Hepatocyte (in vitro differentiated cells): ENCODE data around the gene SLC4A3. TPM values are rescaled to one million over a fixed set of nuclear protein-coding genes. Genes with fewer than 3 reads are reported as not detected.
A peak's percentile ranks its signal among the peaks of the same experiment; 100 is the strongest.

Source experiments
- DNase-seq: peaks from one replicate; pipeline ENCODE4 v3.0.0-alpha.2; 2016; ENCODE audit warnings: low spot score
- H2AFZ ChIP-seq: fragments of 200-600 bp; sonication (generic); 2 replicates; pipeline ENCODE4 v1.6.0; 2016; ENCODE audit warnings: antibody characterized with exemption, mild to moderate bottlenecking
- H3K27ac ChIP-seq: fragments of 200-600 bp; sonication (generic); 2 replicates; pipeline ENCODE4 v1.5.1; 2016; ENCODE audit warnings: mild to moderate bottlenecking
- H3K27me3 ChIP-seq: fragments of 200-600 bp; sonication (generic); 2 replicates; pipeline ENCODE4 v1.6.1; 2016
- H3K36me3 ChIP-seq: fragments of 200-600 bp; sonication (generic); replicated peaks from 2 replicates; pipeline ENCODE4 v1.5.1; 2016; ENCODE audit warnings: low read depth; ENCODE audit not compliant: insufficient read depth
- H3K4me1 ChIP-seq: fragments of 200-600 bp; sonication (generic); 2 replicates; pipeline ENCODE4 v1.5.1; 2016; ENCODE audit warnings: mild to moderate bottlenecking, moderate library complexity; ENCODE audit not compliant: insufficient read depth
- H3K4me2 ChIP-seq: fragments of 200-600 bp; sonication (generic); 2 replicates; pipeline ENCODE4 v1.6.0; 2016
- H3K4me3 ChIP-seq: fragments of 200-600 bp; sonication (generic); 2 replicates; pipeline ENCODE4 v1.5.1; 2016; ENCODE audit warnings: mild to moderate bottlenecking
- H3K79me2 ChIP-seq: fragments of 200-600 bp; sonication (generic); 2 replicates; pipeline ENCODE4 v1.6.0; 2017; ENCODE audit warnings: mild to moderate bottlenecking
- H3K9me2 ChIP-seq: fragments of 200-600 bp; sonication (generic); replicated peaks from 2 replicates; pipeline ENCODE4 v1.6.0; 2017; ENCODE audit warnings: mild to moderate bottlenecking; ENCODE audit not compliant: insufficient read depth
- H3K9me3 ChIP-seq: fragments of 200-600 bp; sonication (generic); 2 replicates; pipeline ENCODE4 v1.5.1; 2016; ENCODE audit warnings: low read depth, mild to moderate bottlenecking
- H4K20me1 ChIP-seq: fragments of 200-600 bp; sonication (generic); 2 replicates; pipeline ENCODE4 v1.6.0; 2016; ENCODE audit warnings: mild to moderate bottlenecking; ENCODE audit not compliant: insufficient read depth, poor library complexity, severe bottlenecking
- EZH2 ChIP-seq: fragments of 200-600 bp; sonication (generic); IDR thresholded peaks from 2 replicates; pipeline ENCODE4 v1.6.1; 2016; ENCODE audit warnings: antibody characterized with exemption, mild to moderate bottlenecking, borderline replicate concordance
- EZH2phosphoT487 ChIP-seq: fragments of 200-600 bp; sonication (generic); IDR thresholded peaks from one replicate; pipeline ENCODE4 v1.6.1; 2018; ENCODE audit warnings: antibody characterized with exemption, mild to moderate bottlenecking, low read depth, moderate library complexity; ENCODE audit not compliant: unreplicated experiment, severe bottlenecking
- WGBS: methylation state at CpG from one replicate; pipeline ENCODE4 v1.1.6; 2016; ENCODE audit warnings: low lambda C conversion rate; ENCODE audit errors: missing lambda C conversion rate; 5-methylcytosine and 5-hydroxymethylcytosine counted together
- polyA plus RNA-seq: library from polyadenylated mRNA; unstranded; fragments of >200 nt; fragmentation: Nextera tagmentation; extraction: Ambion mirVana; gene quantifications from 2 replicates; pipeline ENCODE4 v1.2.1, GENCODE V29; 2016
- total RNA-seq: library from RNA; depleted of rRNA; stranded (reverse); fragments of >200 nt; gene quantifications from 2 replicates; pipeline ENCODE4 v1.2.3, GENCODE V29; 2014
- TF ChIP-seq, protein P1 (sequence below): fragments of 200-600 bp; sonication (generic); IDR thresholded peaks from 2 replicates; pipeline ENCODE4 v1.5.1; 2016; ENCODE audit warnings: antibody characterized with exemption, mild to moderate bottlenecking; ENCODE audit not compliant: poor library complexity

The SLC4A3 gene
- total and polyA plus RNA-seq, 2 experiments from 2014 or later, result 3.0 to 8.1 TPM

DNA sequence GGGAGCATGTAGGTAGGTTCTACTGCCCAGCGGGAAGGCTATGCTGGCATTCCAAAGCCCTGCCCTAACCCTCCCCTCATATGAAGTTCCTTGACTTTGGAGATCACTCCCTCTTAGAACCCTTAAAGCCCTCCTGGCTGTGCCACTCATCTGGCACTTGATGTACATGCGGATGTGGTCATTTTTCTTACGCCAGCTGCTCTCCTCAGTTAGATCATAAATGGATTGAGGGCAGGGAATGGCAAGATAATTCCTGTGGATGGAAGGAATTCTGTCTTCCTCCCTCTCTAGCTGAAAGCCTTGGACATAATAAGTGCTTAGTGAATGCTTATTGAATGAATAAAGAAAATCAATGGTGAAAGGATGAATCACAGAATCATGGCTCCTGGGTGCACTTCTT is 51.6 kb downstream of the SLC4A3 start:
- no peaks in the 10 kb centered on the region for H3K9me3 ChIP-seq
- H3K4me2 ChIP-seq, result no peak overlapping the region
- no peak overlapping the region for H3K4me3 ChIP-seq
- H3K27me3 ChIP-seq, result no peaks in the 10 kb centered on the region
- no peaks in the 10 kb centered on the region for H3K9me2 ChIP-seq
- no peaks in the 10 kb centered on the region for H3K4me1 ChIP-seq
- no peak overlapping the region for H3K27ac ChIP-seq
- H2AFZ ChIP-seq, result no peak overlapping the region
- no peaks in the 10 kb centered on the region for H3K36me3 ChIP-seq
- WGBS, result 85% methylated on average over 3 of the region's 3 CpGs
- no peak for DNase-seq
- no peaks in the 10 kb centered on the region for H3K79me2 ChIP-seq
- TF ChIP-seq, protein P1, sequence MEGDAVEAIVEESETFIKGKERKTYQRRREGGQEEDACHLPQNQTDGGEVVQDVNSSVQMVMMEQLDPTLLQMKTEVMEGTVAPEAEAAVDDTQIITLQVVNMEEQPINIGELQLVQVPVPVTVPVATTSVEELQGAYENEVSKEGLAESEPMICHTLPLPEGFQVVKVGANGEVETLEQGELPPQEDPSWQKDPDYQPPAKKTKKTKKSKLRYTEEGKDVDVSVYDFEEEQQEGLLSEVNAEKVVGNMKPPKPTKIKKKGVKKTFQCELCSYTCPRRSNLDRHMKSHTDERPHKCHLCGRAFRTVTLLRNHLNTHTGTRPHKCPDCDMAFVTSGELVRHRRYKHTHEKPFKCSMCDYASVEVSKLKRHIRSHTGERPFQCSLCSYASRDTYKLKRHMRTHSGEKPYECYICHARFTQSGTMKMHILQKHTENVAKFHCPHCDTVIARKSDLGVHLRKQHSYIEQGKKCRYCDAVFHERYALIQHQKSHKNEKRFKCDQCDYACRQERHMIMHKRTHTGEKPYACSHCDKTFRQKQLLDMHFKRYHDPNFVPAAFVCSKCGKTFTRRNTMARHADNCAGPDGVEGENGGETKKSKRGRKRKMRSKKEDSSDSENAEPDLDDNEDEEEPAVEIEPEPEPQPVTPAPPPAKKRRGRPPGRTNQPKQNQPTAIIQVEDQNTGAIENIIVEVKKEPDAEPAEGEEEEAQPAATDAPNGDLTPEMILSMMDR, result no peak
- TF ChIP-seq EZH2phosphoT487 (no peak), EZH2 (no peak)
- no peaks in the 10 kb centered on the region for H4K20me1 ChIP-seq

DNA sequence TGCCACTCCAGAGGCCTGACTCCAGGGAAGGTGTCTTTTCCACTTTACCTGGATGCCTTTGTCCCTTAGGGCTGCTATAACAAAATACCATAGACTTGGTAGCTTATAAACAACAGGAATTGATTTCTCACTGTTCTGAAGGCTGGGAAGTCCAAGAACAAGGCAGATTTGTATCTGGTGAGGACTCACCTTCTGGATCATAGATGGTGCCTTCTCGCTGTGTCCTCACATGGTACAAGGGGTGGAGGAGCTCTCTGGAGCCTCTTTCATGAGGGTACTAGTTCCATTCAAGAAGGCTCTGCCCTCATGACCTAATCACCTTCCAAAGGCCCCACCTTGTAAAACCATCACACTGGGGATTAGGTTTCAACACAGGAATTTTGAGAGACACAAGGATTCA is 52.1 kb downstream of the SLC4A3 start:
- 100% methylated on average over 1 of the region's 1 CpG for WGBS
- no peaks in the 10 kb centered on the region for H3K36me3 ChIP-seq
- no peak overlapping the region for H2AFZ ChIP-seq
- no peak overlapping the region for H3K4me2 ChIP-seq
- H3K27me3 ChIP-seq, result no peaks in the 10 kb centered on the region
- no peaks in the 10 kb centered on the region for H3K9me3 ChIP-seq
- no peak overlapping the region for H3K4me3 ChIP-seq
- H3K4me1 ChIP-seq, result no peaks in the 10 kb centered on the region
- no peaks in the 10 kb centered on the region for H3K9me2 ChIP-seq
- no peak for TF ChIP-seq EZH2phosphoT487
- no peak for TF ChIP-seq EZH2
- TF ChIP-seq, protein P1, result no peak
- no peak overlapping the region for H3K27ac ChIP-seq
- no peaks in the 10 kb centered on the region for H3K79me2 ChIP-seq
- H4K20me1 ChIP-seq, result no peaks in the 10 kb centered on the region
- DNase-seq, result no peak

DNA sequence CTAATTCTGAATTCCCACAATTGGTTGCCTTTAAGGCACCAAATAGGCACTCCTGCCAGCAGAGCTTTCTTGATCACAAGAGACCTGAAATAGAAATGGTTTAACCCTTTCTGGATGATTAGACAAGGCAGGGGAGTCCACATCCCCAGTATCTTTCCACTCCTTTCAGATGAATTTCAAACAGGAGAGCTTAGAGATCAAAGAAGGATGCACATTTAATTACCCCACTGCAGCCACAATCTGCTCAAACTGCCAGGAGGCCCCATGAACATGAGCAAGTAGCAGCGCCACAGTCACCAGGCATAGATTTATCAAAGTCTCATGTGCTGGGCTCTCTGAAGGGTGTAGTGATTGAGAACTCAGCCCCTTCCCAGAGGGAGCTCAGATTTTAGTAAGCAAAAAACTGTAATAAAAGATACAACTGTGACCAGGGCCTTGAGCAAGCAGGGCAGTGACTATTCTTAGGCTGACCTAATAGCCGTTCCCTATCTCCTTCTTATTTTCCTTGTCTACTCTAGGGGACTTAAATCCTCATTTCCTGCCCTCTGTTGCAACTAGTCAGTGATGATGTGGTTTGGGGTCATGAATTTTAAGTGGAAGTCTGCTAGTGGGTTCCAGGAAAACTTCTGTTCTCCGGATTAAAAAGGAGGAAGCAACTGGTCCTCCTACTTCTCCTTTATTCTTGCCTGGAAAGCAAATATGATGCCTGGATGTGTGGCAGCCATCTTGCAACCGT is 53.7 kb downstream of the SLC4A3 start:
- Histone ChIP-seq H3K27ac (peak overlapping the region; percentile 86), H3K36me3 (no peaks in the 10 kb centered on the region), H4K20me1 (no peaks in the 10 kb centered on the region), H3K4me3 (no peak overlapping the region), H3K4me1 (no peaks in the 10 kb centered on the region), H3K4me2 (no peak overlapping the region), H3K9me2 (no peaks in the 10 kb centered on the region), H2AFZ (no peak overlapping the region), H3K9me3 (no peaks in the 10 kb centered on the region), H3K27me3 (no peaks in the 10 kb centered on the region), H3K79me2 (no peaks in the 10 kb centered on the region)
- no peak for TF ChIP-seq EZH2phosphoT487
- no peak for TF ChIP-seq EZH2
- TF ChIP-seq, protein P1, result no peak
- DNase-seq, result no peak
- WGBS, result 78% methylated on average over 4 of the region's 4 CpGs
